Anterior cingulate cortex (tissue), 58 donors: ENCODE measurements around the gene ZDHHC14.
A peak's percentile ranks its signal among the peaks of the same experiment; 100 is the strongest.
"Not testable (repeated sequence)": the region's sequence is repeated elsewhere in the genome, so short reads cannot be mapped to it uniquely, and the experiment has no call there.

Source experiments
- DNase-seq, 58 donors: peaks; one replicate each; lab custom pipeline; 2025; lab: John Stamatoyannopoulos, UW

The ZDHHC14 gene

GRCh38 chr6:157584036-157584435, 203.0 kb downstream of the ZDHHC14 start:
- DNase-seq: no peak

- DNase-seq: no peak
Measured at GRCh38 chr6:157585274-157586087, 204.5 kb downstream of the ZDHHC14 start.

- no peak for DNase-seq
Measured at GRCh38 chr6:157586088-157586414, 205.1 kb downstream of the ZDHHC14 start.

- no peak for DNase-seq
Measured at GRCh38 chr6:157586476-157587126, 205.6 kb downstream of the ZDHHC14 start.

GRCh38 chr6:157587127-157587926, 206.3 kb downstream of the ZDHHC14 start:
- no peak for DNase-seq

DNA sequence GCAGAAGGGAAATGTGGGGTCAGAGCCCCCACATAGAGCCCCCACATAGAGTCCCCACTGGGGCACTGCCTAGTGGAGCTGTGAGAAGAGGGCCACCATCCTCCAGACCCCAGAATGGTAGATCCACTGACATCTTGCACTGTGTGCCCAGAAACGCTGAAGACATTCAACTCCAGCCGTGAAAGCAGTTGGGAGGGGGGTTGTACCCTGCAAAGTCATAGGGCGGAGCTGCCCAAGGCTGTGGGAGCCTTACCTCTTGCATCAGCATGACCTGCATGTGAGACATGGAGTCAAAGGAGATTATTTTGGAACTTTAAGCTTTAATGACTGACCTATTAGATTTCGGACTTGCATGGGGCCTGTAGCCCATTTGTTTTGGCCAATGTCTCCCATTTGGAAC, 209.7 kb downstream of the ZDHHC14 start:
- DNase-seq: not testable (repeated sequence)

DNA sequence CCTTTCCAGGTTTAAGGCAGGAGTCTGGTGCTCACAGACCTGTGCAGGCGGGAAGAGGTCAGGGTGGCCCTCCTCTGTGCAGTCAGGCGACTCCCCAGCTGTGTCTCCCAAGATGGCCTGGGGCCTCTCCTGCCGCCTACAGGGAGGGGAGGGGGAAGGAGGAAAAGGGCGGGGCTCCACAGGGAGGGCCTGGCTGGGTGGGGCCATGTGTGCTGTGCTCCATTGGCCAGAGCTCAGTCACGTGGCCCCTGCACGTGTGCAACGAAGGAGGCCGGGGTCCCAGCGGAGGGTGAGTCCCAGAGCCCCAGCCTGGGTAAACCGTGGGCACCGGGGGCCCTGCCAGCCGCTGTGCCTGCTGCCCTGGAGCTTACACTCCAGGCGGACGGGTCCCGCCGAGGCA, 211.6 kb downstream of the ZDHHC14 start:
- no peak for DNase-seq

- DNase-seq: no peak
Measured at GRCh38 chr6:157592980-157593379, 212.0 kb downstream of the ZDHHC14 start.

DNA sequence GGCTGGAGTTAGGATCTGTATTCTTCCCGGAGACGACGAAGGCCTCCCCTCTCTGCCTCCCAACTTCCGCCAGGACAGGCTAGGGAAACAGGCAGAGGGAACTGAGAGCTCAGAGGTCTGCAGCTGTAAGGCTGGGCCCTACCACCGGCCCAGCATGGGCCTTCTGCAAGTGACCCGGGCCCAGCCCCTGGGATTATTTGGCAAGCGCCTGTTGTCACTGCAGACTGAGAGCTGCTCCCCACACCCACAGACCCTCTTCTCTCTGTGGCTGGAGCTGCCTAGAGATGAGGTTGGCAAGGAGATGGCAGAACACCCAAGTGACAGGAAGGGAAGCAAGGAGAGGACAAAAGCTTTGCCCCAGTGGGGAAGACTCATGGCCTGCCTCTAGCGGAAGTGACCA, 212.6 kb downstream of the ZDHHC14 start:
- no peak for DNase-seq

GRCh38 chr6:157594292-157594691, 213.3 kb downstream of the ZDHHC14 start:
- no peak for DNase-seq

DNA sequence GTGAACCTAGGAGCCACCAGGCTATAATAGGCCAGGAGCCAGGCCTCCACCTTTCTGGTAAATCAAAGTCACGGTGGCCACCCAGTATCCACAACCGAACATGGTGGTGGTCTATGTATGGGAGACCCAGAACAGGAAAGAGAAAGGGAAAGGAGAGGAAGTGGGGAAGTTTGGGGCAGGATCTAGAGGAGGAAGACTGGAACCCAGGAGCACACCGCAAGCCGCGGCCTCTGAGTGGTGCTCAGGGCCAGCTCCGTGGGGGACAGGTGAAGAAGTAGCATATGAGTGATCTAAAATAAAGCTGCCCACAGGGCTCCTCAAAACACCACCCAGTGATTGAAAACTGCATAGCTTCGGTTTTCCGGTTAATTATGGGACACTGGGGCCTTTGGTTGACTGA, 214.8 kb downstream of the ZDHHC14 start:
- no peak for DNase-seq

- no peak for DNase-seq
Measured at GRCh38 chr6:157596461-157596860, 215.5 kb downstream of the ZDHHC14 start.

- no peak for DNase-seq
Measured at GRCh38 chr6:157596886-157597285, 215.9 kb downstream of the ZDHHC14 start.

- peak in 25 of 58 donors; percentile 7 to 53 (median 24) for DNase-seq
Measured at GRCh38 chr6:157597461-157598312, 216.7 kb downstream of the ZDHHC14 start.

DNA sequence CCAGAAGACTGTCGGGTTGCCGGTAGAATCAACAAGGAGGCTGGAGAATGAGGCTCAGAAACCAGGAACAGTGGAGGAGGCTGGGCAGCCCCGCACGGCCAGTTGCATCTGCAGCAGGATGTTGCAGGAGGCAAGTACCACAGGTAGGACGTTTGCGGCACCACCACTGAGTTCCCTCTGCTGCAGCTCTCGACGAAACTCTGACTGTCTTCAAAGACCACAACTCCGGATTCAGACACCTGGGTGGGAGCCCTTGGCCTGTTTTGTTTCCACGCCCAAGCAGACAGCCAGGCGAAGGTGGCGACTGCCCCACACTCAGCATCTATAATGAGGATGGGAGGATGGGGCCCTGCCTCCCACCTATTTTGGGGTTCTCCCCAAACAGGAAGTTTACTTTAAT, 218.2 kb downstream of the ZDHHC14 start:
- DNase-seq: no peak

- no peak for DNase-seq
Measured at GRCh38 chr6:157600807-157601206, 219.8 kb downstream of the ZDHHC14 start.

DNA sequence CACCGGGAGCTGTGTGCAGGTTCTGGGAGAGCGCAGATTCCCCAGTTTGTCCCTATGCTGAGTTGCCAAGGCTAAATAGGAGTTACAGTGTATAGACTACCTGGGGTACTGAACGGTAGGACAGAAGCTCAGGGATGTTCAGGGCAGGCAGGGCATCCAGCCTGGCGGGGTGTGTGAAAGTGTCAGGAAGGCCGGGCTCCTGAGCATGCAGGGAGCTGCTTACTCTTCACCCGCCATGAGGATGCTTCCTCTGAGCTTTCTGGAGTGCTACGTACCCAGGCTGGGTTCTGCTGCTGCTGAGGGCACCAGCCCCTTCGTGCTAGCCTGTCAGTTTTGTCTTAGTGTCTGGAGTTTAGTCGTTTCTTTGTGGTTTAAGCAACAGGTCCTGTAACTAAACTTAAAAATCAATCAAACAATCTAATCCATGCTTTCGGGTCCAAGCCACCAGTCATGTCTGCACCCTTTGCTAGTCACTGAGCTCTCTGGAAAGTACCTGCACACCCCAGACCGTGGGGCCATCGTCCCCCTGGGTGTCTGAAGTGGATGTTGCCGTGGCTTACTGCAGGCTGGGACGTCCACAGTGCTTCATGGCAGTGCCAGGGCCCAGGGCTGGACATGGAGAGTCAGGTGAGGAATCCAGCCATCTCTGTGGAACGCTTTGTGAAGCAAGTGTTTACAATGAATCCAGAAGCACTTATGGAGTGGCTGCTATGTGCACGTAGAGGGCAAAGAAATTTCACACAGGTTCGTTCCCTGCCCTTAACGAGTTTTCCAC, 221.7 kb downstream of the ZDHHC14 start:
- no peak for DNase-seq

DNA sequence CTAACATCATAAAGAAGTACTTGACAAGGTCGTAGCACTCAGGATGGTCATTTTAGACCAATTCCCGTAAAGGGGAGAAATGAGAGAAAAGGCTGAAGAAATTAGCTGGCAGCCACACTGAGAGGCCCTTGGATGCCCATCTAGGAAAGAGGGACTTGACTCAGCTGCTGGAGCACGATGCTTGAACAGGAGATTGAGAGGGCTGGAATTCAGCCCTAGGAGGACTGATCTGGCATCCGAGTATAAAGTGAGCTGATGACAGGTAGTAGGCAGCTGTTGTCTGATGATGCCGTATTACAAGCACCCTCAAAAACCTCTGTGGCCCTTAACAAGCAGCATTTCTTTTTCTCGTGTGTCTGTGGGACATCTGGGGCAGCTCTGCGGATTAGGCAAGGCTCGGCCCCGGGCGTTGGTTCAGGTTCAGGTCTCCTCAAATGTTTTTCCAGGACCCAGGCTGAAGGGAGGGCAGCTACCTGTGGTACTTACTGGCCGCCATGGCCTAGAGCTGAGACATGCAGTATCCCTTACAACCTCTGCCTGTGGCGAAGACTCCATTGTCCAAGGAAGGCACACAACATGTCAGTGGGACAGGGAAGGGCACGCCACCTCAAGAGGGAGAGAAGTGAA, 222.4 kb downstream of the ZDHHC14 start:
- no peak for DNase-seq

GRCh38 chr6:157603971-157604370, 223.0 kb downstream of the ZDHHC14 start:
- no peak for DNase-seq
